A673 (cell line): Measurements from ENCODE around the gene SMS.

Experiments
- EZH2 ChIP-seq: fragments of 200-600 bp; sonication (generic); IDR thresholded peaks from 2 replicates; pipeline ENCODE4 v1.6.1; 2017; ENCODE audit warnings: borderline replicate concordance, low read depth, mild to moderate bottlenecking, mixed read lengths, antibody characterized with exemption, low read length; ENCODE audit not compliant: poor library complexity, severe bottlenecking
- TF ChIP-seq, protein P1 (sequence below): fragments of 300-800, 200-600 bp; sonication (generic); conservative IDR thresholded peaks from 2 replicates; pipeline ENCODE4 v1.5.1; 2017; ENCODE audit warnings: low read depth, mild to moderate bottlenecking, antibody characterized with exemption, low read length, moderate library complexity, mixed read lengths

- no peak for TF ChIP-seq EZH2
- TF ChIP-seq, protein P1, sequence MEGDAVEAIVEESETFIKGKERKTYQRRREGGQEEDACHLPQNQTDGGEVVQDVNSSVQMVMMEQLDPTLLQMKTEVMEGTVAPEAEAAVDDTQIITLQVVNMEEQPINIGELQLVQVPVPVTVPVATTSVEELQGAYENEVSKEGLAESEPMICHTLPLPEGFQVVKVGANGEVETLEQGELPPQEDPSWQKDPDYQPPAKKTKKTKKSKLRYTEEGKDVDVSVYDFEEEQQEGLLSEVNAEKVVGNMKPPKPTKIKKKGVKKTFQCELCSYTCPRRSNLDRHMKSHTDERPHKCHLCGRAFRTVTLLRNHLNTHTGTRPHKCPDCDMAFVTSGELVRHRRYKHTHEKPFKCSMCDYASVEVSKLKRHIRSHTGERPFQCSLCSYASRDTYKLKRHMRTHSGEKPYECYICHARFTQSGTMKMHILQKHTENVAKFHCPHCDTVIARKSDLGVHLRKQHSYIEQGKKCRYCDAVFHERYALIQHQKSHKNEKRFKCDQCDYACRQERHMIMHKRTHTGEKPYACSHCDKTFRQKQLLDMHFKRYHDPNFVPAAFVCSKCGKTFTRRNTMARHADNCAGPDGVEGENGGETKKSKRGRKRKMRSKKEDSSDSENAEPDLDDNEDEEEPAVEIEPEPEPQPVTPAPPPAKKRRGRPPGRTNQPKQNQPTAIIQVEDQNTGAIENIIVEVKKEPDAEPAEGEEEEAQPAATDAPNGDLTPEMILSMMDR, result no peak
Observed at GRCh38 chrX:21966866-21967265, 26.4 kb downstream of the SMS start.
